SH-SY5Y (cell line): ENCODE data around the gene AHRR.

ENCODE experiments used
- GATA2 ChIP-seq: IDR thresholded peaks from 2 replicates; pipeline ENCODE4 v1.6.1; 2011; ENCODE audit warnings: mild to moderate bottlenecking, low read depth, low read length
- GATA3 ChIP-seq: IDR thresholded peaks from 2 replicates; pipeline ENCODE4 v1.6.1; 2011; ENCODE audit warnings: low read depth, mild to moderate bottlenecking, low read length, moderate library complexity

AHRR gene

GRCh38 chr5:322942-323879 is 1.7 kb downstream of the AHRR start:
- no peak for TF ChIP-seq GATA3
- TF ChIP-seq GATA2: no peak

- TF ChIP-seq GATA2: no peak
- no peak for TF ChIP-seq GATA3
Observed at GRCh38 chr5:324736-325612, 3.5 kb downstream of the AHRR start.

GRCh38 chr5:326109-326508 is 4.6 kb downstream of the AHRR start:
- TF ChIP-seq GATA2: no peak
- no peak for TF ChIP-seq GATA3

- TF ChIP-seq GATA2: no peak
- no peak for TF ChIP-seq GATA3
Observed at GRCh38 chr5:329121-329735, 7.7 kb downstream of the AHRR start.

- TF ChIP-seq GATA3 (no peak), GATA2 (no peak)
Observed at GRCh38 chr5:329768-330167, 8.3 kb downstream of the AHRR start.

GRCh38 chr5:332843-333242 is 11.3 kb downstream of the AHRR start:
- TF ChIP-seq GATA2 (no peak), GATA3 (no peak)

- TF ChIP-seq GATA2: no peak
- TF ChIP-seq GATA3: no peak
Observed at GRCh38 chr5:333945-334344, 12.4 kb downstream of the AHRR start.

- TF ChIP-seq GATA2 (no peak), GATA3 (no peak)
Observed at GRCh38 chr5:334903-335739, 13.6 kb downstream of the AHRR start.

GRCh38 chr5:335740-336038 is 14.2 kb downstream of the AHRR start:
- TF ChIP-seq GATA3 (no peak), GATA2 (no peak)

- TF ChIP-seq GATA2: no peak
- TF ChIP-seq GATA3: no peak
Observed at GRCh38 chr5:337563-338130, 16.1 kb downstream of the AHRR start.

- TF ChIP-seq GATA3: no peak
- no peak for TF ChIP-seq GATA2
Observed at GRCh38 chr5:342501-343460, 21.3 kb downstream of the AHRR start.
